Forelimb muscle (tissue), 1 donor: Measurements from ENCODE around the gene RASGRF2. TPM values are rescaled to one million over a fixed set of nuclear protein-coding genes. Genes with fewer than 3 reads are reported as not detected.
A peak's percentile ranks its signal among the peaks of the same experiment; 100 is the strongest.

Experiments
- DNase-seq: peaks from one replicate; pipeline ENCODE4 v3.0.0-alpha.2; 2013; ENCODE audit warnings: low read depth
- polyA plus RNA-seq: library from polyadenylated mRNA; unstranded; fragments of 120-200 nt; gene quantifications from one replicate; pipeline ENCODE4 v1.2.1, GENCODE V29; 2013; ENCODE audit not compliant: insufficient read length

RASGRF2 gene, protein sequence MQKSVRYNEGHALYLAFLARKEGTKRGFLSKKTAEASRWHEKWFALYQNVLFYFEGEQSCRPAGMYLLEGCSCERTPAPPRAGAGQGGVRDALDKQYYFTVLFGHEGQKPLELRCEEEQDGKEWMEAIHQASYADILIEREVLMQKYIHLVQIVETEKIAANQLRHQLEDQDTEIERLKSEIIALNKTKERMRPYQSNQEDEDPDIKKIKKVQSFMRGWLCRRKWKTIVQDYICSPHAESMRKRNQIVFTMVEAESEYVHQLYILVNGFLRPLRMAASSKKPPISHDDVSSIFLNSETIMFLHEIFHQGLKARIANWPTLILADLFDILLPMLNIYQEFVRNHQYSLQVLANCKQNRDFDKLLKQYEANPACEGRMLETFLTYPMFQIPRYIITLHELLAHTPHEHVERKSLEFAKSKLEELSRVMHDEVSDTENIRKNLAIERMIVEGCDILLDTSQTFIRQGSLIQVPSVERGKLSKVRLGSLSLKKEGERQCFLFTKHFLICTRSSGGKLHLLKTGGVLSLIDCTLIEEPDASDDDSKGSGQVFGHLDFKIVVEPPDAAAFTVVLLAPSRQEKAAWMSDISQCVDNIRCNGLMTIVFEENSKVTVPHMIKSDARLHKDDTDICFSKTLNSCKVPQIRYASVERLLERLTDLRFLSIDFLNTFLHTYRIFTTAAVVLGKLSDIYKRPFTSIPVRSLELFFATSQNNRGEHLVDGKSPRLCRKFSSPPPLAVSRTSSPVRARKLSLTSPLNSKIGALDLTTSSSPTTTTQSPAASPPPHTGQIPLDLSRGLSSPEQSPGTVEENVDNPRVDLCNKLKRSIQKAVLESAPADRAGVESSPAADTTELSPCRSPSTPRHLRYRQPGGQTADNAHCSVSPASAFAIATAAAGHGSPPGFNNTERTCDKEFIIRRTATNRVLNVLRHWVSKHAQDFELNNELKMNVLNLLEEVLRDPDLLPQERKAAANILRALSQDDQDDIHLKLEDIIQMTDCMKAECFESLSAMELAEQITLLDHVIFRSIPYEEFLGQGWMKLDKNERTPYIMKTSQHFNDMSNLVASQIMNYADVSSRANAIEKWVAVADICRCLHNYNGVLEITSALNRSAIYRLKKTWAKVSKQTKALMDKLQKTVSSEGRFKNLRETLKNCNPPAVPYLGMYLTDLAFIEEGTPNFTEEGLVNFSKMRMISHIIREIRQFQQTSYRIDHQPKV (N-terminal part only)
- 0.82 TPM for polyA plus RNA-seq

DNA sequence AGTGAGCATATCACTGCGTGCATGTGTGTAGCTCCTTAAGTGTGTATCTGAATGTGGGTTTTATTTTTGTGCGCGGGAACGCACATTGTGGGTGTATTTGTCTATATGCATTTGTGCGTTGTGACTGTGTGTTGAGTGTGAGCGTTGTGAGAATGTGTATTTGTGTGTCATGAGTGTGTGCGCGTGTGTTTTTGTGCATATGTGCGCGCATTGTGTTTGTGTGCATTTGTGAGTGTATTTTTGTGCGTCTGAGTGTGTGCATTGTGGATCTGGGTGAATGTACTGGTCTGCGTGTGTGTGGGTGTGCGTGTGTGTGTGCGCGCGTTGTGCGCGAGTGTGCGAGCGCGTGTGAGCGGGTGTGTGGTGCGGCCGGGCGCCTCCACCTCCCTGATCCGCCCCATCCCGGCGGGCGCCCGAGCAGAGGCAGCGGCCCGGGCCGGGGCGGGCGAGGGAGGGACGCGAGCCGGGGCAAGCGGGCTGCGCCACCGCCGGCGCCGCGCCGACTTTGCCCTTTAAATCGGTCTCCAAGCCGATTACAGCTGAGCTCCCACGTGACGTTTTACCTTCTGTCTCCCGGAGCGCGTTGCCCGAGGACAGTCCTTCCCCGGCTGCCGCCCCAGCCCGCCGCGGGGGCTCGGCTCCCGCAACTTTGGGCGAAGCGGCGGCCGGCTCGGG, at the start of gene RASGRF2:
RASGRF2 (plus strand) TSS at position 596 of the 675 bp plus-strand sequence. CDS start 376 bp downstream, outside the sequence.
- DNase-seq: no peak

DNA sequence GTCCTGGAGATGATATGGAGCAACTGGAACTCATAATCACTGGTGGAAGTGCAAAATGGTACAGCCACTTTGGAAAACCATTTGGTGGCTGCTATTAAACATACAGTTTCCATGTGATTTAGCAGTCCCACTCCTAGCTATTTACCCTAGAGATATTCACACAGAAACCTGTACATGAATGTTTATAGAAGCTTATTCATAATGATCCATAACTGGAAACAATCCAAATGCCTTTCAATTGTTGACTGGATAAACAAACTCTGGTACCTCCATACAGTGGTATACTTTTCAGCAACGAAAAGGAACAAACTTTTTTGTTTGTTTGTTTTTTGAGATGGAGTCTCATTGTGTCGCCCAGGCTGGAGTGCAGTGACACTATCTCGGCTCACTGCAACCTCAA, 47.7 kb upstream of the RASGRF2 start:
- no peak for DNase-seq

DNA sequence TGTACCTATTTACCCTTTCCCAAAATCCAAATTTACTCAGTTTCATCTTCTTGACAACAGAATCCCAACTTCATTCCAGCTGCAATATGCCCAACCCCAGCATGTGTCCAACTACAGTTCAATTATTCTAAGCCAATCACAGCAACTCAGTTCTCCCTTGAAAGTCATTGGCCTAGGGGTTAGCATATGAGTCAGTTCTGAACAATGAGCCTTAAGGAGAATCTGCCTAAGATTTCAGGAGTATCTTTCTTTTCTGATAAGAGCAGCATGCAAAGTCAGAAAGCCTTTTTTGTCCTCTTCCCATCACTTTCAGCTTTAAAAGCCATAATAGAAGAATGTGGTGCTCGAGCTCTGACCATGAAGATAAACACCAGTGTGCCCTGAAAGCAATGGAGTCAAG, 44.4 kb upstream of the RASGRF2 start:
- DNase-seq: no peak

DNA sequence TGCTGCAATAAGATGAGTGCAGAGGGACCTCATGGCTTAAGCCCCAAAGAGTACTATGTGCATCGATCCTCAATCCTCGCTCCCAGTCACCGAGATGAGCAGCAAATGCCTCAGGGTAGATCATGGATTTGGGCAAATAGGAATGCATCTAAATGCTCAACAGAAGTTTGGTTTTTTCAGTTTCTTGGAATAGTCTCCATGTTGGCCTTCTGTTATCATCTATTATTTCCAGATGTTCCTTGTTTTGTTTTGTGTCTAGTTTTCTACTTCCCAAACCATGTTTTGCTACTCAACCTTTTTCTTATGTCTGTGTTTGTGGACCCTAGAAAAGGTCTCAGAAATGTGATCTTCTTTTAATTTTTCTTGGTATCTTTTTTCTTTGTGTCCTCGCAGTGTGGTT, 43.5 kb upstream of the RASGRF2 start:
- DNase-seq: peak; percentile 8

DNA sequence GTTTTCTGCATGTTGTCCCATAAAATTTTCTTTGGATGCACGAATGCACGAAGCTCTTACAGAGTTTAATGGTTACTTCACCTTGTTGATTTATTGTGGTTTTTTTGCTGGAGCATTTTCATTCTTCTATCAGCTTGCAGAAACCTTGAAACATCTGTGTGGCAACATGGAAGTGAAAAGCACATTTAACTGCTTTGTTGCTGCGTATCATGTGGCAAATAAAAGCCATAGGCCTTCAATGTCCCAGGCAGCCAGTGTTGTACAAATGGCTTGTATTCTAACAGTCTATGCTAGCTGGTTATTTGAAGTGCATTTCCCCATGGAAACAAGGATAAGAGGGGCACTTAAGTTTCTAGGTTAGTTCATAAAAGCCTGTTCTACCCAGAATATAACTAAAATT, 42.5 kb upstream of the RASGRF2 start:
- DNase-seq: no peak

DNA sequence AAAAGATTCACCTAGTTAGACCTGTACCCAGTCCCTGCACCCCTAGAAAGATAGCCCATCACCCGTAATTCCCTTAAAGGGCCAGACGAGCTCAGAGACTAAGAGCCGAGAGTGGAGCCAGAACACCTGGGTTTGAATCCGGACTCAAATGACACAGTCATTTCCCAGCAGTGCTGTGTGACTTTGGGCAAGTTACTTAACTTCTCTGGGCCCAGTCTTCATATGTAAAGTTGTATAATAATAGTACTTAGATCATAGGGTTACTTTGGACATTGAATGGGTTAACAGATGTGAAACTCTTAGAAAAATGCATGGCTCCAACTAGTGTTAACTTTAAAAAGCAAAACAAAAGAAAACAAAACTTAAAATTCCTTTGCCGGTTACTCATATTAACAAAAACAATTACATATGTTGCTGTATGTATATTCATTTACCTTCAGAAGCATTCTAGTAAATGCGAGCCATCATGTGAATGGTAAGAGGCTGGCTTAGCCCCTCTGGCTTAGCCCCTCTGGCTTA, 40.4 kb upstream of the RASGRF2 start:
- no peak for DNase-seq

DNA sequence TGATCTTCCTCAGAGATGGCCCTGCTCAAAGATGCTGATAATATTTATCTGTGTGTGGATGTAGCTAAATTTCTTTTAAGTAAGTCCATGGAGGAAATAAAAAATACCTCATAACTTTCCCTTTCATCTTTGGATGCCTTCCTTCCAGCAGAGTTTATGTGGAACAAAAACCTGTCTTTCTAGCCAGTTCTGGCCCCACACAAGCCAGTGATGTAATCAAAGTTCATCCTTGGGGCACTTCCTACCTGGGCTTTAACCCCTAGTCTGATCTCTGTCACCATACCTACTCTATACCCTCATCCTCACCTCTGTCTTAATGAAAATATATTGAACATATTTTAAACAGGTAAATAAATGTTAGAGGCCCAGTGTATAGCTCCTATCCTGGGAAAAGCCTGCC, 39.8 kb upstream of the RASGRF2 start:
- DNase-seq: no peak

DNA sequence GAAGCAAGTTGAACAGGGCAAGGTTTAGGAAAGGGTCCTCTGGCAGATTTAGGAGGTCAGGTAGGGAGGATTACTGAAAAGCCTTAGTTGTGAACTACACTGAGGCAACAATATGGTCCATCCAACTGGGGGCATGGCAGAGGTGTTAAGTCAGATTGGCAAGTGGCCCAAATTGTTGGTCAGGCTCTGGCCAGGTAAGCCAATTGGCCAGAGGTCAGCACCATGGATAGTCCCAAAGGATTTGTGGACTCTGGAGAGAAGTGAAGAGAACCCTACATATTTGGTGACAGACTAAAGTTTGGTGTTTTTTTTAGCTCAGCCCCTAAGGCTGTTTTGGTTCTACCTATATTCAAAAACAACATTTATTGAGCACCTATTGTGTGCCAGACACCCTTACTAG, 39.1 kb upstream of the RASGRF2 start:
- no peak for DNase-seq

DNA sequence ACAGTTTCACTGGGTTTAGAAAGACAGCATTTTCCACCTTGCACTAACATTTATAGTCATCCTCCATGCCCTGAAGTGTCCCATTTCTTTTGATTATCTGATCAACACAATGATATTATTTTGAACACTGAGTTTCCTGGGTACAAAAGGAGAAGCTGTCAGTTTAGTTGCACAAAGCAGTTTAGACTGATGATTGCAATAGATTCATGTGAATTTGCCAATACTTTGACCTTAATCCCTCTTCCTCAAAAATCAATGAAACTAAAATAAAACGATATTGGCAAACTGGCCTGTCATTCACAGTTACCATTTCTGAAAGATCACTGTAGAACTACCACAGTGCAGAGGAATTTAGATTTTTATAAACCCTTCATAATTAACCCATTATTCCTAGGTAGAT, 34.2 kb upstream of the RASGRF2 start:
- DNase-seq: no peak

DNA sequence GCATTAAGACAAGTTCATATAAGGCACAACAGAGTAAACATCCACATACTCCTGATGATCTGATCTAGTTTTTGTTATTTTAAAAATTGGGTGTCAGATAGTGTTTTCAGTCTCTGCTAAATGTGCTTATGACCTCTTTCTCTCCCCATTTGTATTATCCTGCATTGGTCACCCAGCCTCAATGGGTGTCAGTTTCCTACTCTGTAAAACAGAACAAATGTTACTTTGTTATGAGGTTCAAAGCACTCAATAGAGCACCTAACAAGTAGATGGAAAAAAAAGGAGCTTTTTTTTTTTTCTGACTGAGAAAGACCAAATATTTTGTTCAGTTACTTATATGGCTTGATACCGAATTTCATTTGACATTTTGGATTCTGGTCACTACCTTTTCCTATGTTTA, 33.6 kb upstream of the RASGRF2 start:
- DNase-seq: no peak

DNA sequence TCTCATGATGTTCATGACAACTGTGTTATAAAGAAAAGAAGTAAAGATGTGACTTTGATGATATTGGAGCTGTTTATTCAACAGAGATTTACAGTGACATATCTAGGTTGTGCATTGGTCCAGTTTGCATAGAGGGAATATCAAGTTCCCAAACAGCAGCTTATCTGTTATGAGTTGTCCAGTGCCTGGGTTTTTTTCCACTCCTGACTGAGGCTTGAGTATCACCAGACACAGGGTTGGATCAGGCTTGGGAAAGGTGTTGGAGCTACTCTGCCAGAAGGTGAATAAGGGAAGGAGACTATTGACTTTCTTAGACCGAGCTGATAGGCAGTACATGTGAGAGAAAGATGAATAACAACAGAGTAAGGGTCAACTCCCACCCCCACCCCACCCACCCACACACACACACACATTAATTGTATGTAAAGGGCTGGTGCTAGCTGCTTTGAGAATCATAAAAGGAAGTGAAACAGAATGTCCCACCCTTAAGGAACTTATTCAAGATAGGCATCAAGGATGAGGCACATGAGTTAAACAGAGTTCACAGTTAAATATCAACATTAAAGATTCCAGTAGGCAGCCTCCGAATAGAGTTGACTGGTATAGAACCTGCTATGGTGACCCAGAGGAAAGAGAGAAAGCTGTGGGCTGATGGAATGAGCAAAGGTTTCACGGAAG, 33.0 kb upstream of the RASGRF2 start:
- no peak for DNase-seq

DNA sequence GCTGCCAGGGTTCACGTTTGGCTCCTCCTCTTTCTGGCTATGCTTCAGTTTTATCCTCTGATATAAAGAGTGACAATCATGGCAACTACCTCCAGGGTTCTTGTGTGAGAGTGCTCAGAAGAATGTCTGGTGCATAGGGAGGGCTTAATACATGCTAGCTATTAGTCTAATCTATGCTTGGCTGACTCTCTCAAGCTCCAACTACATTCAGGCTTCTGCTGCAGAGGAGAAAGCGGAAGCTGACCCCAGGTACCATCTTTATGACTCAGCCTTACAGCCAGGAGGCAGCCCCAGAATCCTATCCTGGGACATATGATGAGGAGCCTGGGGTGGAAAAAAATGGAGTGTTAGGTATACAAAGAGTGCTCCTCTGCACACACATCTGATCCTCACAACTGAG, 32.1 kb upstream of the RASGRF2 start:
- no peak for DNase-seq

DNA sequence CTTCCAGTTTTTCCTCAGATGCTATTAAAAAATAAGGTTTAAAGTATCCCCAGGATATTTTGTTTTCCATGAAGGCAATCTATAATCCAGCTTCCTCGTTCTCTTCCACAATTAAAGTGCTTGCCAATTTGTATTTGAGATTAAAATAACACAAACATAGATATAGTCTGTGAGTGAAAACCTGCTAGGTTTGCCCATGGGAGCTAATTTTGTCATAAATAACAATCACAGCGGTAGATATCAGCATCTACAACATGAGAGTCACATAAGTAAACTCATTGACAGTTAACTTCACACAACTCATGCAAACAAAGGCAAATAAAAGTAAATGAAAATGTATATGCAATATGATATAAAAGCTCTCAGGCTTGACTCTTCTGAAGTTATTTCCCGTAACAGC, 29.2 kb upstream of the RASGRF2 start:
- no peak for DNase-seq

DNA sequence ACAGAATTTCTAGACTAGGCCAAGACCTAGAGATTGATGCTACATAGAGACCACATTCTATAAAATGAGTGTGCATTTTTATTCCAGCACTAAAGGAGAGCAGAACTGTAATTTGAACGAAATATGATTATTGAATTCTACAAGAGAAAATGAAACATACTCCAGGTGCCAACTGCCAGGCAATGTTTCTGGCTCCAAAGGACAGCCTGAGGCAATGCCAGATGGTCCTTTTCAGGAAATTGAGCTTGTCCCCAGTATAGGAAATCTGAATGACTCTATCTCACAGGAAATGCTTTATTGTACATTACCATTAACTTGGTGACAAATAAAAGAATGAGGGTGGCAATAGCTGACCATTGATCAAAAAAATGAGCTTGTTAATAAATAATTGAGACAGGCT, 28.8 kb upstream of the RASGRF2 start:
- DNase-seq: no peak

DNA sequence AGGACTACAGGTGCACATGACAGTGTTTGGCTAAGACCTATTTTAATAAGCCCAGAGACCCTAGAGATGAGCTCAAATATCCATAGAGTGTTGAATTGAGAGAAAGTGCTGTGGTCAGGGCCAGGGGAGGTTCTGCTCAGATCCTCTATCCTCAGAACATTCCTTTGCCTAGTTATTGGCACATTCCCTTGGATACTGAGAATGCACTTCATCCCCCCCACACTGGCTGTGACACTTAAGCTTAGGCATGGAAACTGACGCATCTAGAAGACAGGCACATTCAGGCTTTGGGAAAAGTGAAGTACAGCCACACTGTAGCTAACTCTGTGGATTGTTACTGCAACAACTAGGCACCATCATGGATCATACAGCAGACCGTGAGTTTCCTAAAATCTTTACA, 27.1 kb upstream of the RASGRF2 start:
- no peak for DNase-seq

DNA sequence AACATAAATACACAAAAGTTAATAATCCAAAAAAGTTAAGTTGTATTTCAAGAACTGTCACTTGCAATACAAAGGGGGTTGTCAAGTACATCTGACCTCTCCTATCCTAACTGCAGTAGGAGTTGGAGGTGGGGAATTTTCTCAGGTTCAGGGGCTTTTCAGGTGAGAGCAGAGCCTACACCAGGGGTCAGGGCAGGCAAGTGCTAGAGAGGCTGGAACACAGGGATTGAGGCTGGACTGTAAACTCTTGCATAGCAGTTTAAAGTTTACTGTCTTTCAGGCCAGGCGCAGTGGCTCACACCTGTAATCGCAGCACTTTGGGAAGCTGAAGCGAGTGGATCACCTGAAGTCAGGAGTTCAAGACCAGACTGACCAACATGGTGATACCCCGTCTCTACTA, 25.4 kb upstream of the RASGRF2 start:
- no peak for DNase-seq

DNA sequence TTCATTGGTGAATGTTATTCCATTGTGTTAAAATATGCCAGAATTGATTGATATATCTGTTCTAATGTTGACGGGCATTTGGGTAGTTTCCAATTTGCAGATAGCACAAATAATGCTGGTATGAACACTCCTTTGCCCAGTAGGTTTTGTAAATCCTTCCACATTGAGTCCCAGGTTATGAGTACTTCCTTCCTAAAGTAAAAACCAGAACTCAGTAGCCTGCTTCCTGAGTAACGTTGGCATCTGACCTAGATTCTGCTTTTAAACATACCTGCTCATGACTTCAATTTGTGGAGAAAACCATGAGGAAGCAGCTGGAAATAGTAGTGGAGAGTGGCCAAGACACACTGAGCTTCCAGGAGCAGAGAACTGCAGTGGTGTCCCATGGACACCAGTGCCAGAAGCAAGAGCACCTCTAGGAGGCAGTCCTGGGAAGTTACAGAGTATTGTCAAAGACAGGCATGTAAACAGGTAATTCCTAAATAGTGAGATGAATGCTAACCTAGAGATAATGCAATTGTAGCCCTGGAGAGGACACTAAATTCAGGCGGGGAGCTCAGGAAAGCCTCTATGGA, 24.3 kb upstream of the RASGRF2 start:
- no peak for DNase-seq

DNA sequence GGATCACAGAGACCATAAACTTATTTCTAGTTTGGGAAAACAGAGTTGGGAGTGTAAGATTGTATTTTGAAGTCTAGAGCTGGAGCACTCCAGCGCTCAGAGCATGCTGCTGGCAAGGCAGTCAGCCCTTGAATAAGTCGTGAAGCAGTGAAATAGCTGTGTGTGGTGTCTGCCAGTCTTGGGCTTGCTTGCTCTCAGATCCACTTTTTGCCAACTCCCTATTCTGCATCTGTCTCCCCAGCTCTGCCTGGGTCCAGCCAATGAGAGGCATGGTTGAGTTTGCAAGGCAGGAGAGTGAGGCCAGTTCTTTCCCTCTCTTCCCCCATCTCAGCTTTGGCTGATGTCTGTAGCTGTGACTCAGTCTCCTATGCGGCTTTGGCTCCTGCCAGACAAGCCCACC, 23.3 kb upstream of the RASGRF2 start:
- no peak for DNase-seq

DNA sequence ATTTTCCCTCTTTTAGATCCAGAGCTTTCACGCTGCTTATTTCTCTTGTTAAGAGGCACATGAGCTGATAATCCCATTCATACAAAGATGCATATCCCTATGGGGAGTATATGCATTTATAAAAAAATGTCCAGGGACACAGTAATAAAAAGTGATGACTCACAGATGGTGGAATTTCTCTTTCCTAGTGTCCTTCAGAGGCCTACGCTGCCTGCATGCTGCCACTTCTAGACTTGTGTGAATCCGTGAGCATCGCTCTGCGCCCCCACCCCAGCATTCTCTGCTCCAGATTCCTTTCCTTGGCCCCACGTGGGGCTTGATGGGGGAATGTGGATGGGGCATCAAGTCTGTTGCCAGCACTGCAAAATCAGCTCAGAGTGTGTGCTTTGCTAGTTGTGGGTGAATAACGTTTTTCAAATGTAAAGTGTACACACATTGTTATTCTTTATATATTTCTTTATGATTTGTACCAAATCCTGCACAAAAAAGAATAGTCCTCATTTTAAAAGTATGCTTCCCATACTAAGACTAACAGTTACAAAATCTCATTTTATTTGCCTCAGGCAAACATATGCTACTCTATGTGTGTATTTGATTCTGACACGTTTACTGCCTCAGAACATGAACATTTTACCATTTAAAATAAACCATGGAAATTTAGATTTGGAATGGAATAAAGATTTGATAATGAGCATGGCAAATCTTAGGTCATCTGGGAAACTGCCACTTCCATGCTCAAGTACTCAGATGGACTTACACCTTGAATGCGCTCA, 22.4 kb upstream of the RASGRF2 start:
- DNase-seq: no peak

DNA sequence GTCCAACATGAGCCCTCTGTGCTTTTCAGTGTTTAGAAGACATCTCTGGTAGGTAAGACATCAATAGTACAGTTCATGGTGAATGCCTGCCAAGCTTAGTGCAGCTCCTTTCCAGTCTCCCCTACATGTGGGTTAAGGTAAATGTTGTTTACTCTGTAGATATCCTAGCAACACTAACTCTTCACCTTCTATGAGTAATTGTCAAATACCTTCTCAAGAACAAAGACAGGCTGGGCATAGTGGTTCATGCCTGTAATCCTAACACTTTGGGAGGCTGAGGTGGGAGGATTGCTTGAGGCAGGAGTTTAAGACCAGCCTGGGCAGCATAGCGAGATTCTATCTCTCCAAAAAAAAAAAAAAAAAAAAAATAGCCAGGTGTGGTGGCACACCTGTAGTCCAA, 18.7 kb upstream of the RASGRF2 start:
- DNase-seq: no peak
